Suprapubic skin (tissue), 4 donors: ENCODE data around the gene AFAP1L2. TPM values are rescaled to one million over a fixed set of nuclear protein-coding genes. Genes with fewer than 3 reads are reported as not detected.

ENCODE experiments used
- DNase-seq, 2 donors: peaks; one replicate each; pipeline ENCODE4 v3.0.0-alpha.2; 2019; ENCODE audit warnings: low spot score in 2 of 2
- H3K27ac ChIP-seq: fragments of 200-600 bp; sonication (generic); one replicate; pipeline ENCODE4 v1.5.1; 2019
- H3K27me3 ChIP-seq: fragments of 200-600 bp; sonication (generic); one replicate; pipeline ENCODE4 v1.5.1; 2019
- H3K36me3 ChIP-seq: fragments of 200-600 bp; sonication (generic); one replicate; pipeline ENCODE4 v1.5.1; 2019
- H3K4me1 ChIP-seq: fragments of 200-600 bp; sonication (generic); one replicate; pipeline ENCODE4 v1.5.1; 2019
- H3K4me3 ChIP-seq: fragments of 200-600 bp; sonication (generic); one replicate; pipeline ENCODE4 v1.5.1; 2019; ENCODE audit warnings: mild to moderate bottlenecking
- H3K9me3 ChIP-seq: fragments of 200-600 bp; sonication (generic); one replicate; pipeline ENCODE4 v1.5.1; 2019
- EP300 ChIP-seq: sonication (generic); formaldehyde crosslinking; IDR thresholded peaks from one replicate; pipeline ENCODE4 v1.6.1; 2017; ENCODE audit warnings: antibody characterized with exemption
- POLR2A ChIP-seq, 2 donors: fragments of 450-650 bp; IDR thresholded peaks; one replicate each; pipeline ENCODE4 v1.6.1; 2017; ENCODE audit warnings: antibody characterized with exemption in 2 of 2, mild to moderate bottlenecking in 2 of 2, moderate library complexity in 2 of 2
- POLR2AphosphoS5 ChIP-seq, 3 donors: sonication (generic); formaldehyde crosslinking; IDR thresholded peaks; one replicate each; pipeline ENCODE4 v1.6.1; 2017; ENCODE audit warnings: antibody characterized with exemption in 3 of 3
- WGBS: methylation state at CpG from one replicate; pipeline ENCODE4 v1.1.5; 2018; 5-methylcytosine and 5-hydroxymethylcytosine counted together
- total RNA-seq, 4 donors: library from RNA; depleted of rRNA; stranded (reverse); fragments of >200 nt; gene quantifications; one replicate each; pipeline ENCODE4 v1.1.0, GENCODE V29; 2016
- TF ChIP-seq, protein P1 (sequence below), 2 donors: fragments of 200-600 bp in 1 of 2; fragments of 450-650 bp in 1 of 2; sonication (generic) in 1 of 2; IDR thresholded peaks; one replicate each; pipeline ENCODE4 v1.5.1; 2016 to 2019; ENCODE audit warnings: antibody characterized with exemption in 2 of 2, mild to moderate bottlenecking in 1 of 2, moderate library complexity in 1 of 2

AFAP1L2 gene
- total RNA-seq, 4 donors from 2014 or later: 10.8 to 32.0 (median 15.7) TPM

DNA sequence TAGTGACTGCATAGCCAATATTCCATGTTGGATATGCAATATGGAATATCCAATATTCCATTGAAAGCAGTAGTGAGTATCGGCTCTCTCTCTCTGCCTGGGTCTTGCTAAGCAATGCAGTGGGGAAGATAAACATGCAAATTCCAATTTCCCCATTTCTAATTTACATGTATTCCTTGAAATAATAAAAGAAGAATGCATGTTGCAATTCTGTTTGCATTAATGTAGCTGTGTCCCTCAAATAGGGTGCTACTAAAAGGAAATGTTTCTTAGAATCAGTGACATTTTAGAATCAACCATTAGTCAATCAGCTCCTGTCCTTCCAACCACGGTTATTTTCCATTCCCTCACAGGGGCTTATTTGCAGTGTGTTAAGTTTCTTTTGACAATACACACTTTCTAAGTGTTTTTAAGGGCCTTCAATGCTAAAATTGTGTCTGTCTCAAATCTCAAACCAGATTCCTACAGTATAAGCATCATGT lies 46.7 kb downstream of the AFAP1L2 start:
- 65% methylated on average over 2 of the region's 2 CpGs for WGBS
- DNase-seq: no peak
- H3K36me3 ChIP-seq: no peaks in the 10 kb centered on the region
- H3K9me3 ChIP-seq: no peaks in the 10 kb centered on the region
- no peak overlapping the region for H3K27ac ChIP-seq
- peaks cover 20% of the 10 kb centered on the region for H3K4me1 ChIP-seq
- TF ChIP-seq, protein P1, sequence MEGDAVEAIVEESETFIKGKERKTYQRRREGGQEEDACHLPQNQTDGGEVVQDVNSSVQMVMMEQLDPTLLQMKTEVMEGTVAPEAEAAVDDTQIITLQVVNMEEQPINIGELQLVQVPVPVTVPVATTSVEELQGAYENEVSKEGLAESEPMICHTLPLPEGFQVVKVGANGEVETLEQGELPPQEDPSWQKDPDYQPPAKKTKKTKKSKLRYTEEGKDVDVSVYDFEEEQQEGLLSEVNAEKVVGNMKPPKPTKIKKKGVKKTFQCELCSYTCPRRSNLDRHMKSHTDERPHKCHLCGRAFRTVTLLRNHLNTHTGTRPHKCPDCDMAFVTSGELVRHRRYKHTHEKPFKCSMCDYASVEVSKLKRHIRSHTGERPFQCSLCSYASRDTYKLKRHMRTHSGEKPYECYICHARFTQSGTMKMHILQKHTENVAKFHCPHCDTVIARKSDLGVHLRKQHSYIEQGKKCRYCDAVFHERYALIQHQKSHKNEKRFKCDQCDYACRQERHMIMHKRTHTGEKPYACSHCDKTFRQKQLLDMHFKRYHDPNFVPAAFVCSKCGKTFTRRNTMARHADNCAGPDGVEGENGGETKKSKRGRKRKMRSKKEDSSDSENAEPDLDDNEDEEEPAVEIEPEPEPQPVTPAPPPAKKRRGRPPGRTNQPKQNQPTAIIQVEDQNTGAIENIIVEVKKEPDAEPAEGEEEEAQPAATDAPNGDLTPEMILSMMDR (IDR thresholded peaks at IDR 0.05): no peak
- TF ChIP-seq POLR2A (IDR thresholded peaks at IDR 0.05): no peak
- TF ChIP-seq POLR2AphosphoS5 (IDR thresholded peaks at IDR 0.05): no peak
- no peak for TF ChIP-seq EP300
- no peak overlapping the region for H3K4me3 ChIP-seq
- H3K27me3 ChIP-seq: no peaks in the 10 kb centered on the region

DNA sequence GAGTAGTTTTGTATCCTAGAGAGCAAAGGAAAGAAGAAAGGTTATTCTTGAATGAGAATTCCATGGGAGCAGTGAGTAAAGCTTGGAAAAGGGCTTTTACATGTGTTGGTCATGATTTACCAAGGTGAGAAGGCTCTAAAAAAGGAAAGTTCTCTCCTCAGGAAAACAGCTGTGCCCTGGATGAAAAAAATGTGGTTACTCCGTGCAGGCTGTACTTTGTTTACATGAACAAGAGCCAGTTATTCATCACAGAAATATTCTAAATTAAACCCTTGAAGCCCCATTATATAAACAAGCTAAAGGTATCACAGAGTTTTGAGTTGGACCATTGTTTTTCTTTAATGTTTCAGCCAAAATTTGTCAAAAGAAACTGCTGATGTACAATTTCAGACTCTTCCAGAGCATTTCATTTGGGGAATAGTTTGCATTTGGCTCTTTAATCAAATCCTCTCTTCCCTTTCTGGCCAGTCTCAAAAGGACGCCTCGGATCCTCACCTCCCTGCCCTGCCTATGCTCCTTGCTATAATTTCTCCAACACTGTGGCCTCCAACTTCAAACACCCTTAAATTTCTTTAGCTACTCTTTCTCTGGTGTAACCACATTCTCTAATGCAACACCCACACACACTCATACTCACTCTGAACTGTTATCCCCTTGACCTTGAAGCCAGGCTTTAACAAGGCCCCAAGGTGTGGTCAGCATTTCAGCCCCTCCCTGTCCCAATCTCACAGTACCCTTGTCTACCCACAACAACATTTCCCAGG lies 47.4 kb downstream of the AFAP1L2 start:
- Histone ChIP-seq H3K36me3 (no peaks in the 10 kb centered on the region), H3K9me3 (no peaks in the 10 kb centered on the region), H3K27me3 (no peaks in the 10 kb centered on the region), H3K4me3 (no peak overlapping the region), H3K4me1 (peaks cover 20% of the 10 kb centered on the region), H3K27ac (no peak overlapping the region)
- DNase-seq: no peak
- TF ChIP-seq EP300 (no peak), POLR2A (IDR thresholded peaks at IDR 0.05) (no peak), POLR2AphosphoS5 (IDR thresholded peaks at IDR 0.05) (no peak)
- TF ChIP-seq, protein P1 (IDR thresholded peaks at IDR 0.05): no peak
- WGBS: 34% methylated on average over 3 of the region's 3 CpGs

DNA sequence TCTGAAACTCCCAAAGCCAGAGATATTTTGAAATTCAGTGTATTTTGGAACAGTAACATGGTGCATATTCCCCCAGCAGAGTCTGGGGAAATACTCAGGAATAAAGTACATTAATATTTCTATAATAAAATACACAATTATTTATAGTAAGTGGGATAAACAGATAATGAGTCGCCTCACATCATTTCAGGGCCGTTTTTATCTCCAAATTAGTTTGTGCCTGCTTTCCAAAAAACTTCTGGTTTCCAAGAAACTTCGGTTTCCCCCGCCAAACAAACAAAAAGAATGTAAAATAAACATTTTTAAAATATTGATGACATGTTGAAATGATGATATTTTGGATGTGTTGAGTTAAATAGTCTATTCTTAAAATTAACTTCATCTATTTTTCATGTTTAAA lies 48.2 kb downstream of the AFAP1L2 start:
- H3K27ac ChIP-seq: no peak overlapping the region
- H3K9me3 ChIP-seq: no peaks in the 10 kb centered on the region
- no peak overlapping the region for H3K4me3 ChIP-seq
- TF ChIP-seq, protein P1 (IDR thresholded peaks at IDR 0.05): no peak
- no peak for TF ChIP-seq EP300
- TF ChIP-seq POLR2AphosphoS5 (IDR thresholded peaks at IDR 0.05): no peak
- TF ChIP-seq POLR2A (IDR thresholded peaks at IDR 0.05): no peak
- no peaks in the 10 kb centered on the region for H3K36me3 ChIP-seq
- DNase-seq: no peak
- WGBS: 52% methylated on average over 4 of the region's 4 CpGs
- peaks cover 20% of the 10 kb centered on the region for H3K4me1 ChIP-seq
- no peaks in the 10 kb centered on the region for H3K27me3 ChIP-seq

DNA sequence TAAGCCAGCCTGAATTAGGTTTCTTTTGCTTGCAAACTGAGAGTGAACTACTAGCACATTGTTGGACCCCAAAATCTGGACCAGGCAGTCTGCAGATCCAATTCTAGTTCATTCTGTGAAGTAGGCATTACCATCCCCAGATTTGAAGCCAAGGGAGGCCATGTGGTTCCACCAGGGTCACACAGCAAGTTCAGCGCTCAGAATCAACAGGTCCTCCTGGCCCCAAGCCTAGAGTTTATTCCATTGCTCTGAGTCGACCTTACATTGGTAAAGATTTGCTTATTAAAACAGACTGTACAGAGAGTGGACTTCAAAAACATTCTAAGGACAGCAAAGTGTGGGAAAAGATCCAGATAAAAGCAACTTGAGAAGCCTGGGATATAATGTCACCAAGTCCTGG lies 50.9 kb downstream of the AFAP1L2 start:
- Histone ChIP-seq H3K36me3 (no peaks in the 10 kb centered on the region), H3K9me3 (no peaks in the 10 kb centered on the region), H3K4me1 (peaks cover 28% of the 10 kb centered on the region), H3K4me3 (no peak overlapping the region), H3K27me3 (no peaks in the 10 kb centered on the region), H3K27ac (no peak overlapping the region)
- DNase-seq: no peak
- WGBS: 85% methylated on average over 2 of the region's 2 CpGs
- no peak for TF ChIP-seq EP300
- TF ChIP-seq, protein P1 (IDR thresholded peaks at IDR 0.05): no peak
- no peak for TF ChIP-seq POLR2AphosphoS5 (IDR thresholded peaks at IDR 0.05)
- no peak for TF ChIP-seq POLR2A (IDR thresholded peaks at IDR 0.05)

DNA sequence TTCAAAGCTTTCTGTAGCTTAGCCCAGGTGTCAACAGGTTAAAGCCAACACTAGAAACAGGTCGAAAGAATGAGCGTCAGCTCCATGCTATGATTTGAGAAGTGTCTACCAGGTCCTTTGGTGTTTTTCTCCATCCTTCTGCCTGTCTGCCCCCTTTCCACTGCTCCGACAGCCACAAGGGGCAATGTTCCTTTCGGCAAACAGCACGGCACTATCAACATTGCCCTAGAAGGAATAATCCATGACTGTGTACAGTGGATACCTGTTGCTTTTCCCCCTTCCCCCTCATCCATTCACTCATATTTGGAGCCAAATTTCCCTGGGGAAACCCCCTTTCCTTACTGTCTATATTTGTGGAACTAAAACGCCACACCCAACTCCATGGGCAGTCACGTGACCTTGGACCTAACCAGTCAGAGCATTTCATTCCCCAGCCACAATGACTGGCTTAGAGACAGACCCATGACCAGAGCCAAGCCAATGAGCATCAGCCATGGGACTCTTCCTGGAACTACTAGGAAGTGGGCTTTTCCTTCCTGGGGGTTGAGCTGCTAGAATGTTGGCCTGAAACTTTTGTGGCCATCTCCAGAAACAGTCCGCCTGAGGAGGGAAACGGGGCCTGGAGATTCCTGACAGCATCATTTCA lies 51.5 kb downstream of the AFAP1L2 start:
- WGBS: 95% methylated on average over 9 of the region's 9 CpGs
- TF ChIP-seq, protein P1 (IDR thresholded peaks at IDR 0.05): no peak
- no peak for TF ChIP-seq POLR2A (IDR thresholded peaks at IDR 0.05)
- no peak for TF ChIP-seq POLR2AphosphoS5 (IDR thresholded peaks at IDR 0.05)

More for the DNA sequence above, 51.5 kb downstream of the AFAP1L2 start:
- Histone ChIP-seq H3K27me3 (no peaks in the 10 kb centered on the region), H3K9me3 (no peaks in the 10 kb centered on the region), H3K36me3 (no peaks in the 10 kb centered on the region), H3K4me3 (no peak overlapping the region), H3K27ac (no peak overlapping the region), H3K4me1 (peaks cover 27% of the 10 kb centered on the region)
- no peak for DNase-seq
